Measurements from ENCODE around the gene PSMC5.
"Not testable (repeated sequence)": the region's sequence is repeated elsewhere in the genome, so short reads cannot be mapped to it uniquely, and the experiment has no call there.

The PSMC5 gene

DNA sequence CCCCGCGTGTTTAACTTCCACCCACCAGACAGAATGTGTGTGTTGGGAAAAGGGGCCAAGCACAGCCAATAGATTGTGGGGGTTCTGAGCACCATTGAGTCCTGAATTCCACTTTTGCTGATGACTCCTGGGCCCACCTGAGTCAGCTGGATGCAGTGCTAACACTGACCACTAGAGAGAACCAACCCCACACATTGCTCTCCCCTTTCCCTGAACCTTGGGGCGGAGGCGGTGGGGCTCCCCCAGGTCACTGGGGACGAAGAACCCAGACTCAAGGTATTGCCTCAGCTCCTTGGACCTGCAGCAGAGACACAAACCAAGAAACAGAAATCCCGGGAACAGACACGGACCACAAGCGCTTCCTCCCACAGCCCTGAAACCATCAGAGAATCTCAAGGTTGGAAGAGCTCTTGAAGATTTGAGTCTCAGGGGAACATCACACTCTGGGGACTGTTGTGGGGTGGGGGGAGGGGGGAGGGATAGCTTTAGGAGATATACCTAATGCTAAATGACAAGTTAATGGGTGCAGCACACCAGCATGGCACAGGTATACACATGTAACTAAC lies 46.9 kb downstream of the PSMC5 start:
- not testable (repeated sequence) for DNase-seq

DNA sequence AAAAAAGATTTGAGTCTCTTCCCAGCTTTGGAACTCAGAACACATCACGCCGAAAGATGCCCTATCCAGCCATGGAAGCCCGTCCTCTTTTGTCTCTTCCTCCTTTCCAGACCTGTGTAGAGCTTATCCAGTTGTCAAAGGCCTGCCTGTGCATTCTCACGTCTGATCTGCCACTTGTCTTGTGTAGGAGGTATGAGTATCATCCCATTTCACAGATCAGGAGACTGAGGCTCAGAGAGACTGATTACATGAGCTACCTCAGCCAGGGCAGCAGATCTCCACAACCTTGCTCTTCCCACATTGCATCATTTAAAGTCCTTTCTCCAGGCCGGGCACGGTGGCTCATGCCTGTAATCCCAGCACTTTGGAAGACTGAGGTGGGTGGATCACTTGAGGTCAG lies 47.5 kb downstream of the PSMC5 start:
- not testable (repeated sequence) for DNase-seq

DNA sequence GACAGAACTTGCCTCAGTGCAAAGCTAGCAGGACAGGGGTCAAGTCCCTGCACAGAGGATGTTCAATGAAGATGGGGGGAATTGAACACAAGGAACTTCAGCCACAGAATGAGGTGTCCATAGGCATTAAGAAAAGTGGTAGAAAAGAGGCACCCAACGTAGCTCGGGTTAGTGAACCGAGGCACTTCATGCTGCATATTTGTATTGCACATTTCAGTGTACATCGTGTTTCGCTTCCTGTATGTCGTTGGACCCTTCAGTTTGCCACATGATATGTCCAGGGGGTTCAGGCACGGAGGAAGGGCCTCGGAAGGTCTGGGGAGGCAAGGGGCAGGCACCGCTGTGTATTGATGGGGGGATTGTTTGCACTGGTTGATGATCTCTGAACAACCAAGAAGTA lies 51.2 kb downstream of the PSMC5 start:
- DNase-seq = not testable (repeated sequence)

DNA sequence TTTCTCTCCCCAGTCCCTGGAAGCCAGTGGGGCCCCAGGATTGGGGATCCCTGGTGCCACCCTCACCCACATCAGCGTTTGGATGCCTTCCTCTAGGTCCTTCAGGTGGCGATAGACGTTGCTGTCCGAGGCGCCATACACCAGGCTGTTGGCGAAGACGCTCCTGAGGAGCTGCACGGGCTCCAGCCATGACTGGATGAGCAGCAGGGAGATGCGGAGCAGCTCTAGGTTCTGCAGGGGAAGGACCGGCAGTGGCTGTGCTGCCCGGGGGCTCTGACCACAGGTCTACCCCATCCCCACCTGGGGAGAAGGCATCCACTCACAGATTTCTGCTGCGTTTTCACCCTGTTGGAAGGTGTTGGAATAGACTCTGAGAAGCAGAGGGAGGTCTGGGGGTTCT lies 53.5 kb downstream of the PSMC5 start:
- no peak for DNase-seq

DNA sequence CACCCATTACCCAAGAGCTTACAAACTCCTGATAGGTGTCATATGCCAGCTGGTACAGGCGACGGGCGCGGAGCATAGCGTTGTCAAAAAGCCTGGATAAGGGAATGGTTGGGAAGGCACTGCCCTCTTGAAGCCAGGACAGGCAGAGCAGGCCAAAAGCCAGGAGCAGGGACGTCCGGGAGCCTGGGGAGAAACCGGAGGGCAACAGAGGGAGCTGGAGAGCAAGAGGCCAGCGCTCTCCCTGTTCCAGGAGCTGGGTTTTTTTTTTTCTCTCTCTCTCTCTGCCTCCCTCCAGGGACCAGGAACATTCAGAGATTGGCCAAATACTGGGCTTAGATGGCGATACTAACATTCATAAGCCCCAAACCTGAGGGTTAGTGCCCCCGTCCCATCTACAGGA lies 54.1 kb downstream of the PSMC5 start:
- not testable (repeated sequence) for DNase-seq
